ENCODE measurements around the gene SNRPA1.

GRCh38 chr15:101266034-101266433, 29.0 kb downstream of the SNRPA1 start:
- TF ChIP-seq GATA3 (IDR thresholded peaks at IDR 0.05; ENCODE audit: low read depth, low read length) (no peak), GATA2 (IDR thresholded peaks at IDR 0.05; ENCODE audit: low read depth, low read length) (no peak)
